Melanocyte of skin (primary cell): ENCODE measurements around the gene MDH2. TPM values are rescaled to one million over a fixed set of nuclear protein-coding genes. Genes with fewer than 3 reads are reported as not detected.

Experiments
- small RNA-seq, 2 donors: library from RNA; depleted of rRNA; stranded (forward); fragments of <200 nt; gene quantifications; one replicate each; pipeline ENCODE3, GENCODE V24; 2012
- total RNA-seq, 2 donors: library from RNA; depleted of rRNA; stranded (reverse); fragments of >200 nt; gene quantifications; 2 replicates each; pipeline ENCODE4 v1.2.3, GENCODE V29; 2012

Gene MDH2, protein sequence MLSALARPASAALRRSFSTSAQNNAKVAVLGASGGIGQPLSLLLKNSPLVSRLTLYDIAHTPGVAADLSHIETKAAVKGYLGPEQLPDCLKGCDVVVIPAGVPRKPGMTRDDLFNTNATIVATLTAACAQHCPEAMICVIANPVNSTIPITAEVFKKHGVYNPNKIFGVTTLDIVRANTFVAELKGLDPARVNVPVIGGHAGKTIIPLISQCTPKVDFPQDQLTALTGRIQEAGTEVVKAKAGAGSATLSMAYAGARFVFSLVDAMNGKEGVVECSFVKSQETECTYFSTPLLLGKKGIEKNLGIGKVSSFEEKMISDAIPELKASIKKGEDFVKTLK
- total RNA-seq: 10 to 100 TPM; 44.4 to 58.9 TPM

DNA sequence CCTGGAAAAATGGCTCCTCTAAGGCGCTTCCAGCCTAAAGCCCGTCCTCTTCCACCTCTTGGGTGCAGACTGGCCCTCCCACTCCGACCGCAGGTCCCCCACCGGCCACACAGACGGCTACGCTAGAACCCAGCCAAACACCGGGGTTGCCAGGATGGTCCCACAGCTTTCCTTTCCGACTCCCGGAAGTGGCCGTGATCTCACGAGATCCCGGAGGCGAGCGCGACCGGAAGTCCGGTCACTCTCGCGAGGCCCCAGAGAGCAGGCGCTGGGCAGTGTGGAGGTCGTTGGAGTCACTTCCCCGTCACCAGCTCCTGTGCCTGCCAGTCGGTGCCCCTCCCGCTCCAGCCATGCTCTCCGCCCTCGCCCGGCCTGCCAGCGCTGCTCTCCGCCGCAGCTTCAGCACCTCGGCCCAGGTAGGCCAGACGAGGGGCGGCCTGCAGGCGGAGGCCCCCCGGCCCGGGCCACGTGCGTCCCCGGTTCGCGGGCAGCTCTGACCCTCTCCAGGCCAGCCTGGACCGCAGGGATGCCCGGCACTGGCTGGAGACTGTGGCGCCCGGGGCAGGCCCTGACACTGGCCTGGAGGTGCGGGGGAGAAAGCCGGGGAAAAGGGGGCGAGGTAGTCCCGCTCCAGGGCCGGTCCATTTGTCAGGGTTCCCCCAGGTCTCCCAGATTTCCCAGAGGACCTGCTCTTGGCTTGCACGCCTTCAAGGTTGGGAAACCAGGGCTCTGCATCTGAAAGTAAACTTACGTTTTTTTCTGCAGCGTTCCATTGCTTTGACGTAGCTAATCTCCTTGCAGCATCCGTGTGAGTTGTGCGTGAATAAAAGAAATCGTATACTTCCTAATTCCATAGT, at the start of gene MDH2, which contains the start of gene STYXL1:
Gene MDH2, plus strand, starts transcription at position 296 of the 857 bp plus-strand sequence. Its CDS starts 55 bp downstream, at position 351.
Gene STYXL1, minus strand, starts transcription at position 190 of the 857 bp plus-strand sequence. CDS start 17,477 bp downstream, outside the sequence.

Small RNA genes within 50 kb of the gene (small RNA-seq; reads per million reads assigned to genes)
- 0 to 0.41 reads per million in 2 donors for gene RNU6-863P

Other genes starting within 250 kb of the MDH2 start
- gene CCL24, start 234.3 kb upstream of the MDH2 start, total RNA-seq: not detected
- 10 to 100 TPM; 32.0 to 36.5 TPM for gene RHBDD2, start 169.1 kb upstream of the MDH2 start, total RNA-seq
- 100 to 1,000 TPM; 118 to 276 TPM for gene POR, start 133.0 kb upstream of the MDH2 start, total RNA-seq
- gene TMEM120A, start 53.5 kb upstream of the MDH2 start, total RNA-seq: 10 to 100 TPM; 23.4 to 28.3 TPM
- gene STYXL1, start 106 bp upstream of the MDH2 start, total RNA-seq: 10 to 100 TPM; 24.4 to 40.6 TPM
- gene SRRM3, start 153.8 kb downstream of the MDH2 start, total RNA-seq: 1 to 10 TPM in 1 of 2 donors, under 1 TPM in 1; 1.00 to 3.1 TPM